Stromal cell of bone marrow (primary cell): ENCODE data around the gene PVR.
"Not testable (repeated sequence)": the region's sequence is repeated elsewhere in the genome, so short reads cannot be mapped to it uniquely, and the experiment has no call there.

Experiments used
- DNase-seq: peaks from one replicate; pipeline ENCODE4 v3.0.0-alpha.2; 2012; ENCODE audit warnings: low read depth

PVR gene

GRCh38 chr19:44700547-44700946 is 56.8 kb downstream of the PVR start:
- no peak for DNase-seq

DNA sequence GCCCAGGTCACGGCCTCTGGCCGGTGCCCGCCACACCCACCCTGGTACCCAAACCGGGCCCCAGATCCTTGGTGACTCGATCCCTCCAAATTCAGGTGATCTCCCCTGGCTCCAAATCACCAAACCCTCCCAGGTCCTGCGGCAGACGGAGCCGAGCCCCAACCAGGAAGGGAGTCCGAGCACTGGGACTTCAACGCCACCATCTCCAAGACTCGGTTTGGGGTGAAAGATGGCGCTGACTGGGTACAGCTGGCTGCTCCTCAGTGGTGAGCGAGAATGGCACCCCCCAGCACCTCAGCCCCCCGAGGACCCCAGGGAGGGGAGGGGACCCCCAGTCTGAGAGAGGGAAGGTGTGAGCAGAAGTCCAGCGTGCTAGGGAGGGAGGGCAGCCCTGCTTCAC is 57.5 kb downstream of the PVR start:
- DNase-seq, result no peak

- no peak for DNase-seq
These were observed 59.0 kb downstream of the PVR start for GRCh38 chr19:44702551-44703176.

- no peak for DNase-seq
These were observed 59.8 kb downstream of the PVR start for GRCh38 chr19:44703336-44704078.

DNA sequence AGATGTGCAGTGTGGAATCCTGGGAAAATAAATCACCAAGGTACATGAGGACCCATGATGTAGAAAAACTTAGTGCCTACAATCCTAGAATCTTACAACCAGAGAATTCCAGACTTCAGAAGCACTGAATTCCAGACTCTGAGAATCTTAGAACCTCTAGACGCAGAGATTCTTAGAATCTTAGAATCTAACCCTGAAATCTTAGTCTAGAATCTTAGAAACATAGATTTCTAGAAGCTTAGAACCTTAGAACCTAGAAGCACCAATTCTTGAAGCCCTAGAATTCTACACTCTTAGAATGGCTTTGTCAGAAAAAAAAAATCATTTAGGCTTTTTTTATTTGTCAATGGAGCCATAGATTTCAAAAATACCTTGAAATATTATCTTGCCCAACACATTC is 61.3 kb downstream of the PVR start:
- DNase-seq, result no peak

DNA sequence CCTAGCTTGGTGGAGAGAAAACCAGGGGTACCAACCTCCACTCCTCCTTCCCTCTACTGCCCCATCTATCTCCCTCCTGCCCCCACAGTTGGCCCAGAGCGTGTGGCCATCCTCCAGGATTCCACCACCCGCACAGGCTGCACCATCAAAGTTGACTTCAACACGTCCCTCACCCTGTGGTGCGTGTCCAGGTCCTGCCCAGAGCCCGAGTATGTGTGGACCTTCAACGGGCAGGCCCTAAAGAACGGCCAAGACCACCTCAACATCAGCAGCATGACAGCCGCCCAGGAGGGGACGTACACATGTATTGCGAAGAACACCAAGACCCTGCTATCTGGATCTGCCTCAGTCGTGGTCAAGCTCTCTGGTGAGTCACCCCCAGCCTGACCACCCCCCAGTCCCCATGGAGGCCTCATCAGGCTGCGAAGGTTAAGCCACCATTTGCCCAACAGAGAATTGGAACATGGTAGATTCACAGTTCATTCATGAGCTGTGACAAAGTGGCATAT is 61.8 kb downstream of the PVR start:
- DNase-seq, result no peak

- no peak for DNase-seq
These were observed 63.0 kb downstream of the PVR start for GRCh38 chr19:44706506-44707236.

GRCh38 chr19:44707794-44708193 is 64.1 kb downstream of the PVR start:
- DNase-seq, result no peak

DNA sequence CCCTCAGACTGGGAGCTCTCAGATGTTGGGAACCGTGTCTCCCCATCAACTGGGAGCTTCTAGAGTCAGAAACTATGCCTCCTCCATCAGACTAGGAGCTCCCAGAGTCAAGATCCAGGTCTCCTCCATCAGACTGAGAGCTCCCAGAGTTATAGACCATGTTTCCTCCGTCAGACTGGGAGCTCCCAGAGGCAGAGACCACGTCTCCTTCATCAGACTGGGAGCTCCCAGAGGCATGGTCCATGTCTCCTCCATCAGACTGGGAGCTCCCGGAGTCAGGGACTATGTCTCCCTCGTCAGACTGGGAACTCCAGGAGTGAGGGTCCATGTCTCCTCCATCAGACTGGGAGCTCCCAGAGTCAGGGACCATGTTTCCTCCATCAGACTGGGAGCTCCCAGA is 65.2 kb downstream of the PVR start:
- DNase-seq, result no peak

DNA sequence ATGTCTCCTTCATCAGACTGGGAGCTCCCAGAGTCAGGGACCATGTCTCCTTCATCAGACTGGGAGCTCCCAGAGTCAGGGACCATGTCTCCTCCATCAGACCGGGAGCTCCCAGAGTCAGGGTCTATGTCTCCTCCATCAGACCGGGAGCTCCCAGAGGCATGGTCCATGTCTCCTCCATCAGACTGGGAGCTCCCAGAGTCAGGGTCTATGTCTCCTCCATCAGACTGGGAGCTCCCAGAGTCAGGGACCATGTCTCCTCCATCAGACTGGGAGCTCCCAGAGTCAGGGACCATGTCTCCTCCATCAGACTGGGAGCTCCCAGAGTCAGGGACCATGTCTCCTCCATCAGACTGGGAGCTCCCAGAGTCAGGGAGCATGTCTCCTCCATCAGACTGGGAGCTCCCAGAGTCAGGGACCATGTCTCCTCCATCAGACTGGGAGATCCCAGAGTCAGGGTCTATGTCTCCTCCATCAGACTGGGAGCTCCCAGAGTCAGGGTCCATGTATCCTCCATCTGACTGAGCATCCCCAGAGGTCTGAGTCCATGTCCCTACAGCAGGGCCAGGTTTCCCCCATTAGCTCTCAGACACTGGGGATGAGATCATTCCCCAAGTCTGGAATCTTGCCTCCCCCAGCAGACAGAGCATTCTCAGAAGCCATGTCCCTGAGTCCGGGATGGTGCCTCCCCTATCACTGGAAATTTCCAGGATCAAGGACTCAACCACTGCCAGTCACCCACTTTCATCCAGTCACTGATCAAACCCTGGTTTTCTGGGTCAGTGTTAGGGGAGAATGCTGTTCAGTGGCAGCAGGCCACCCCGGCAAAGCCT is 65.9 kb downstream of the PVR start:
- DNase-seq, result not testable (repeated sequence)

DNA sequence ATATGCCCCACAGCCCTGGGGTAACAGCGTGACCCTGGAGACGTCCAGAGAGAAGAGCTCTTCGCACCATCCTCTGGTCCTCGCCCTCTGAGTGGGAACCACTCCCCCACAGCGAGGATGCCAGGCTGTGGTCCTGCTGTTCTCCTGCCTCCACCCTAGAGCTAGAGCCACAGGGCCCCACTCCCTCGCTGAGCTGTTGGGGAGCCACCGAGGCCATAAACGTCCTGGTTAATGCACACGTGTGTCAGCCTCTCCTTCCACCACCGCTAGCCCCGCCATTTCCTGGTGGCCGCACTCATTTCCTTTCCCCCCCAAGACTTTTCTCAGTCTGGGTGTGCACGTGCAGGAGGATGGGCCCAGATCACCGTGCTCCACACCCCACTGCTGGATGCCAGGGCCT is 66.8 kb downstream of the PVR start:
- no peak for DNase-seq

GRCh38 chr19:44712864-44713515 is 69.3 kb downstream of the PVR start:
- no peak for DNase-seq
